Fibroblast of villous mesenchyme (primary cell): ENCODE data around the gene ASTE1. TPM values are rescaled to one million over a fixed set of nuclear protein-coding genes. Genes with fewer than 3 reads are reported as not detected.

Source experiments
- DNase-seq: peaks from one replicate; pipeline ENCODE4 v3.0.0-alpha.2; 2010; ENCODE audit warnings: low read depth
- H3K4me3 ChIP-seq: 2 replicates; pipeline ENCODE4 v1.5.1; 2011; ENCODE audit warnings: low read depth, mild to moderate bottlenecking, low read length
- CTCF ChIP-seq: IDR thresholded peaks from 2 replicates; pipeline ENCODE4 v1.5.1; 2012; ENCODE audit warnings: low read depth, mild to moderate bottlenecking, low read length; ENCODE audit not compliant: insufficient read depth
- total RNA-seq: library from RNA; depleted of rRNA; stranded (reverse); fragments of >200 nt; gene quantifications from 2 replicates; pipeline ENCODE4 v1.2.3, GENCODE V29; 2012

The ASTE1 gene
- total RNA-seq, 1 donor: 7.3 TPM

GRCh38 chr3:131033480-131034080, 7.0 kb upstream of the ASTE1 start:
- TF ChIP-seq CTCF: peak; percentile 63
- peak; percentile 61 for DNase-seq

GRCh38 chr3:131031660-131032059, 5.0 kb upstream of the ASTE1 start:
- H3K4me3 ChIP-seq: no peak overlapping the region
- no peak for TF ChIP-seq CTCF
- DNase-seq: no peak

More at GRCh38 chr3:131033480-131034080, 7.0 kb upstream of the ASTE1 start:
- H3K4me3 ChIP-seq: no peak overlapping the region

- DNase-seq: no peak
- H3K4me3 ChIP-seq: no peak overlapping the region
- no peak for TF ChIP-seq CTCF
Observed at GRCh38 chr3:131028844-131029243, 2.2 kb upstream of the ASTE1 start.

GRCh38 chr3:131025539-131025938, 1.1 kb downstream of the ASTE1 start:
- peak overlapping the region; percentile 90 for H3K4me3 ChIP-seq
- DNase-seq: no peak
- no peak for TF ChIP-seq CTCF

- H3K4me3 ChIP-seq: no peak overlapping the region
- TF ChIP-seq CTCF: no peak
- DNase-seq: no peak
Observed at GRCh38 chr3:131020122-131020693, 6.4 kb downstream of the ASTE1 start.

GRCh38 chr3:131018970-131019369, 7.7 kb downstream of the ASTE1 start:
- no peak overlapping the region for H3K4me3 ChIP-seq
- no peak for DNase-seq
- TF ChIP-seq CTCF: no peak

GRCh38 chr3:131009698-131010097, 16.9 kb downstream of the ASTE1 start:
- no peak for TF ChIP-seq CTCF
- no peak for DNase-seq
- H3K4me3 ChIP-seq: no peak overlapping the region
